Stimulated activated naive B cell treated with anti-CD40 and anti-IgM and Interleukin-4, amounts not matched to agents 10 μg/mL and 1 μg/mL and 100 μg/mL, for 72 hours (primary cell): ENCODE measurements around the gene SHISA2.
"Not testable (repeated sequence)": the region's sequence is repeated elsewhere in the genome, so short reads cannot be mapped to it uniquely, and the experiment has no call there.

Source experiments
- ATAC-seq, 2 donors: fragments of 150-1000 bp; cut with Tn5 transposase; replicated peaks; 2 replicates each; pipeline ENCODE4 v1.10.0; 2021; ENCODE audit warnings: moderate library complexity in 1 of 2
- DNase-seq: peaks from one replicate; pipeline ENCODE4 v3.0.0; 2021
- H3K27ac Mint-ChIP-seq: one replicate; pipeline ENCODE4 v1.8.0; 2022; ENCODE audit warnings: mild to moderate bottlenecking, mixed read lengths
- H3K27me3 Mint-ChIP-seq, 2 donors: one replicate each; pipeline ENCODE4 v1.8.0; 2022; ENCODE audit warnings: mixed read lengths in 2 of 2
- H3K36me3 Mint-ChIP-seq, 2 donors: one replicate each; pipeline ENCODE4 v1.8.0; 2022; ENCODE audit warnings: mixed read lengths in 2 of 2, mild to moderate bottlenecking in 1 of 2
- H3K4me1 Mint-ChIP-seq, 2 donors: one replicate each; pipeline ENCODE4 v1.8.0; 2022; ENCODE audit warnings: mixed read lengths in 2 of 2, mild to moderate bottlenecking in 1 of 2
- H3K4me3 Mint-ChIP-seq, 2 donors: one replicate each; pipeline ENCODE4 v1.8.0; 2022; ENCODE audit warnings: mild to moderate bottlenecking in 2 of 2, mixed read lengths in 2 of 2, moderate library complexity in 1 of 2
- H3K9me3 Mint-ChIP-seq, 2 donors: one replicate each; pipeline ENCODE4 v1.8.0; 2022; ENCODE audit warnings: mixed read lengths in 2 of 2, mild to moderate bottlenecking in 1 of 2

The SHISA2 gene

DNA sequence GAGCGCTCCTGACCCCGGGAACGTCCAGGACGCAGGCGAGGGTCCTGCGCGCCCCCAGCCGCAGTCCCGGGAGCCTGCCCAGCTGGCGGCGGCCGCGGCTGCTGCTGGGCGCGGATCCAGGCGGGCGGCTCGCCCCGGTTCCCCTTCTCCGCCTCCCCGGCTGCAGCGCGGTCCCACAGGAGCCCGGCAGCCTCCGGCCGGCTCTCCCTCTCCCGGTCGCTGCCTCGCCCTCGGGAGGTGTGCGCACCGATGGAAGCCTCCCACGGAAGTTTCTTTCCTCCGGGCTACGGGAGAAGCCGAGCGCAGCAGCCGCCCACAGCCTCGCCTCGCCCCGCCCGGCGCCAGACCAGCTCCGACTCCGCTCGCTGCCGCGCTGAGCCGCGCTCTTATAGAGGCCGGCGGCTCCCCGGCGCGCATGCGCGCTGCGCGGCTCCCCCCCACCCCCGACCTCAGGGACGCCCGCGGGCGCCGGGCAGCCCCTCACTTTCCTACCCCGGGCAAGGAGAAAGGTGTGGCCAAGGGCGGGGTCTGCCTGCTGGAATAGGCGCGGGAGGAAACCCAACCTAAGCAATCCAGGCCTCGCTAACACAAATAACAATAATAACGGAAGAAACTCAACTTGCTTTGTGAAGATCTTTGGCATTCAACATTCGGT is at the start of gene SHISA2:
Gene SHISA2, minus strand, starts transcription at position 360 of the 655 bp plus-strand sequence. CDS start 1,041 bp downstream, outside the sequence.
- H3K4me1 Mint-ChIP-seq, result peaks cover 4 to 25% of the 10 kb centered on the region in 2 donors
- ATAC-seq (peak; percentile 80 to 83), DNase-seq (no peak)
- H3K9me3 Mint-ChIP-seq, result no peaks in the 10 kb centered on the region
- peaks cover 38 to 52% of the 10 kb centered on the region in 2 donors for H3K27me3 Mint-ChIP-seq
- peak within 1 kb of the TSS; percentile 62 to 80 for H3K4me3 Mint-ChIP-seq
- no peaks in the 10 kb centered on the region for H3K36me3 Mint-ChIP-seq
- H3K27ac Mint-ChIP-seq, result no peak within 1 kb of the TSS

DNA sequence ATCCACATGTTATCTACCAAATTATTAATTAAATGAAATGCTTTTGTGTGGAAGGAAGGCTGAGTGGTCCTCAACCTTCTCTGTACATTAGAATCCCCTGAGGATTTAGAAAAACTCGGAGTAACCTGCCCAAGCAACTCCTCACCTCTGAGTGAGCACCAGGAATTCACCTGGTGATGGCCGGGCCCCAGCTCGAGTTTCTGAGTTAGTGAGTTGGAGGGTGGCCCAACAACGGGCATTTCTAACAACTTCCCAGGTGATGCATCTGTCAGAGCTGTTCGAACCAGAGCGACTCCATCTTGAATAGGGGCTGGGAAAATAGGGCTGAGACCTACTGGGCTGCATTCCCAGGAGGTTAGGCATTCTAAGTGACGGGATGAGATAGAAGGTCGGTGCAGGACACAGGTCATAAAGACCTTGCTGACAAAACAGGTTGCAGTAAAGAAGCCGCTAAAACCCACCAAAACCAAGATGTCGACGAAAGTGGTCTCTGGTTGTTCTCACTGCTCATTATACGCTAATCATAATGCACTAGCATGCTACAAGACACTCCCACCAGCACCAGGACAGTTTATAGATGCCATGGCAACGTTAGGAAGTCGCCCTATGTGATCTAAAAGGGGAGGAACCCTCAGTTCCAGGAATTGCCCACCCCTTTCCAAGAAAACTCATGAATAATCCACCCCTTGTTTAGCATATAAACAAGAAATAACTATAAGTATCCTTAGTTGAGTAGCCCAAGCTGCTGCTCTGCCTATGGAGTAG is 44.2 kb upstream of the SHISA2 start:
- H3K36me3 Mint-ChIP-seq, result no peaks in the 10 kb centered on the region

DNA sequence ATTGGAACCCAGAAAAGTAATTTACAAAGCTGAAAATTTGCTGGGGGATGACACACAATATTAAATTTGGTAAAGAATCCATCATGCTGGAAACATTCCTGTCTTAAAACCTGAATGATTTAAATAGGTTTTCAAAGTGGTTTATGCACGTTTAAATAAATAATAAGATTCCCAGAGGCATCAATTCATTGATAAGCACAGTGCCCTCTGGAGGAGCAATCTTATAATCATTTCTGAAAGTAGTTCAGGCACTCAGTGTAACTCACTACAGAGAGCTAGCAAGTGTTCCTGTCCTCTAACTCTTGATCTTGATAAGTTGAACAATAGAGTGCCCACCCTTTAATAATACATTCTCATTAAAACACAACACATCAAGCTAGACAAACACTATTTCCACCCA is 43.5 kb upstream of the SHISA2 start:
- ATAC-seq (no peak), DNase-seq (no peak)
- Mint-ChIP-seq H3K4me1 (no peaks in the 10 kb centered on the region), H3K9me3 (peaks cover 0 to 3% of the 10 kb centered on the region in 2 donors), H3K4me3 (no peak overlapping the region), H3K36me3 (no peaks in the 10 kb centered on the region), H3K27ac (no peak overlapping the region), H3K27me3 (peaks cover 16 to 25% of the 10 kb centered on the region in 2 donors)

More for the DNA sequence above, 44.2 kb upstream of the SHISA2 start:
- Mint-ChIP-seq H3K27ac (no peak overlapping the region), H3K4me3 (no peak overlapping the region), H3K4me1 (no peaks in the 10 kb centered on the region), H3K27me3 (peaks cover 16 to 25% of the 10 kb centered on the region in 2 donors), H3K9me3 (peaks cover 0 to 3% of the 10 kb centered on the region in 2 donors)
- ATAC-seq (no peak), DNase-seq (no peak)

DNA sequence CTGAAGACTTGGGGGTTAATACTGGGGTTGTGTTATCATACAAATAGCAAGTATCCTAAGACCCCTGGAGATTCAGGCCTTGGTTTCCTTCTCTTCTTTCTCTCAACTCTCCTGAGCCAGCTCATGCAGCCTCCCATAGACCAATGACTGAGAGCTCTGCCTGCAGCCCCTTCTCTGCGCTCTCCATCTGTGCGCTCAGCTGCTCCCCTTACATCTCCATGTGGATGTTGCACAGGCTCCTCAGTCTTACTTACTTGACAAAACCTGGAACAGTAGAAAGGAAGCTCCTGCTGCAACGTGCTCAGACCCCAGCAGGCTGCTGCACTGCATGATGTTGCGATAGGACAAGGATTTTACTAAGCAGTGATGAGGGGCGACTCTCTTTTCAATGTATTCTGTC is 25.0 kb upstream of the SHISA2 start:
- DNase-seq, H3K9me3 Mint-ChIP-seq, H3K4me1 Mint-ChIP-seq, H3K27ac Mint-ChIP-seq, ATAC-seq, H3K4me3 Mint-ChIP-seq, H3K36me3 Mint-ChIP-seq: not testable (repeated sequence)
- peaks cover 6 to 21% of the 10 kb centered on the region in 2 donors for H3K27me3 Mint-ChIP-seq

DNA sequence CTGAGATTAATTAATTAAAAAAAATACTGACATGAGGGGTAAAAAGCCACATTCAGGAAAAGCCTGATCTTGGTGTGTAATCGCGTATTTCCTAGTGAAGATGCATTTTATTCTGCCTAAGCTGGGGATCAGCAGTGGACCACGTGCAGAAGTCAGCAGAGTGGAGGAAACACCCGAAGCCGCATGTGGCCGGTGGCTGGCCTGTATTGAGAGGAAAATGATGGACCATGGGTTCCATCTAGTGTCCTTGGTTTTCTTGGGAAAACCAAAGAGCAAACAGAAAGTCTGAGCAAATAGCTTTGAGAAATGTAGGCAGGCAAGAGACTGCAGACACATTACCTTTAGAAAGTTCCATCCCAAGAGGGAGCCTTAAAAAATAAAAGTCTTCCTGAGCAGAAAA is 23.7 kb upstream of the SHISA2 start:
- ATAC-seq (no peak), DNase-seq (no peak)
- Mint-ChIP-seq H3K9me3 (no peaks in the 10 kb centered on the region), H3K4me3 (no peak overlapping the region), H3K36me3 (no peaks in the 10 kb centered on the region), H3K27ac (no peak overlapping the region), H3K4me1 (no peaks in the 10 kb centered on the region), H3K27me3 (peaks cover 19 to 27% of the 10 kb centered on the region in 2 donors)

DNA sequence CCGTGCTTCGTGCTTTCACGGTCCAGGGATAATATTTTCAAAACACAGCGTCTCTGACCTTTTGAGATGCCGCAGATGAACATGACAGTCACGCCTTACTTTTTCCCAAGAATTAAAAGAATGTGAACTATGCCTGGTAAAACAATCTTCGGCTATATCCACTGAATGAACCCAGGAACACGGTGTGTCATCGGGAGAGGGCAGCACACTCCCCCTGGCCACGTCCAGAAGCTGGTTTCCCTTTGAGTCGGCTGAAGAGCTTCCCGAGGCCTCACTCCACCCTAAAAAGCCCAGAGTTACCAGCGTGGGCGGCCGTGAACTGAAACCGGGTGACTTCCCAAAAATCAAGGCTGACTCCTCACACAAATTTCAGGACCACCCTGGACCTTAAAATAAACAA is 22.9 kb upstream of the SHISA2 start:
- ATAC-seq (no peak), DNase-seq (no peak)
- Mint-ChIP-seq H3K9me3 (no peaks in the 10 kb centered on the region), H3K36me3 (no peaks in the 10 kb centered on the region), H3K4me1 (no peaks in the 10 kb centered on the region), H3K4me3 (no peak overlapping the region), H3K27ac (no peak overlapping the region), H3K27me3 (peaks cover 25 to 27% of the 10 kb centered on the region in 2 donors)

DNA sequence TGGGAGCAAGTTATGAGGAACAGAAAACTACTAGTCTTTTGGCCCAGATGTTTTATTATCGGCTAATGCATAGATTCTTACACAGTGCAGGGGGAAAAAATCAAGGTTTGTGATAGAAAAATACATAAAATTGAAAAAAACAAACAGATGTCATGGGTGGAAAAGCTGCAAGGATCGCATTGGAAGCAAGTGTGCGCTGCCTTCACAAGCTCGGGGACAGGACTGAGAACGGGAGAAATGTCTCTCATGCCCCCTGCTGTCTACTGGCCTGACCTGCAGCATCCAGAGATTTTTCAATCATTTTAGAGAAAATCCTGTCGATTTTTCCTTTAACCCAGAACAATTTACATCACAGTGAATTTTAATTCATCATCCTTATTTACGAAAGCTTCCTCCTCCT is 20.5 kb upstream of the SHISA2 start:
- peaks cover 27 to 32% of the 10 kb centered on the region in 2 donors for H3K27me3 Mint-ChIP-seq
- peak; percentile 50 to 67 for ATAC-seq
- not testable (repeated sequence) for H3K4me3 Mint-ChIP-seq, H3K9me3 Mint-ChIP-seq, H3K4me1 Mint-ChIP-seq, H3K36me3 Mint-ChIP-seq, H3K27ac Mint-ChIP-seq, DNase-seq

DNA sequence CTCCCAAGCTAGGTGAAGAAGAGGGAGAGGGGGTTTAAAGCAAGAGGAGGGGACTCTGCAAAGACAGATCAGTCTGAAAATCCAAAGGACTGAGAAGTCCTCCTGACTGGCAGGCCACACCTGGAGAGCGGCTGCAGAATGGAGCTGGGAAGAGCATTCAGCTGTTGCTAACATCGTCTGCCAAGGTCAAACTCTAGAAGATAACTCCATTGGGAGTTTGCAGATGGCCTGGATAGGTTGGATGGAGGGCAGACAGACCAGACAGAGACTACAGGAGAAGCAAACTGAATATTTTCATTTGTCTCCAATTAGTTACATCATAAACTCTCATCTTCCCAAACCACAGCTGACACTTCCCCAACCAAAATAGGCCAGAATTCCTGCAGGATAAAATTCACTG is 19.9 kb upstream of the SHISA2 start:
- H3K9me3 Mint-ChIP-seq, result no peaks in the 10 kb centered on the region
- no peak overlapping the region for H3K4me3 Mint-ChIP-seq
- no peak overlapping the region for H3K27ac Mint-ChIP-seq
- H3K27me3 Mint-ChIP-seq, result peaks cover 23 to 27% of the 10 kb centered on the region in 2 donors
- no peaks in the 10 kb centered on the region for H3K4me1 Mint-ChIP-seq
- DNase-seq (no peak), ATAC-seq (no peak)
- no peaks in the 10 kb centered on the region for H3K36me3 Mint-ChIP-seq

DNA sequence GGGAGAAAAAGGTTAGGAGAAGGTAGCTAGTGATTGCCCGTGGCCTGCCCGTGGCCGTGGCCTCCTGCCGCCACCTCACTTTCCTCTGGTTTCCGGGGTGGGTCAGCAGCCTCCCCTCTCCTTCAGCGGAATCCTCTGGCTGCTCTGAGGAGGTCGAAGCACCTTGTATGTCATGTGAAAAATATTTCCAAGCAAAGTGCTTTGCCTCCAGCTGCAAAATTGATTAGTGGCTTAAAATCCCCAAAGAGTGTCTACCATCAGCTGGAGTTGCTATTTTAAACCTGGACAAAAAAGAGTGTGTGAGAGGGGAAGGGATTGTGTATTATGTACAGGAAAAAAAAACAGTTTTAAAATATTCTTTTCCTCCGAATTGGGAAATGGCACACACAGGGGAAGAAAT is 17.8 kb upstream of the SHISA2 start:
- DNase-seq, ATAC-seq, H3K9me3 Mint-ChIP-seq, H3K27ac Mint-ChIP-seq, H3K36me3 Mint-ChIP-seq, H3K4me3 Mint-ChIP-seq, H3K4me1 Mint-ChIP-seq: not testable (repeated sequence)
- H3K27me3 Mint-ChIP-seq, result peaks cover 25 to 27% of the 10 kb centered on the region in 2 donors

DNA sequence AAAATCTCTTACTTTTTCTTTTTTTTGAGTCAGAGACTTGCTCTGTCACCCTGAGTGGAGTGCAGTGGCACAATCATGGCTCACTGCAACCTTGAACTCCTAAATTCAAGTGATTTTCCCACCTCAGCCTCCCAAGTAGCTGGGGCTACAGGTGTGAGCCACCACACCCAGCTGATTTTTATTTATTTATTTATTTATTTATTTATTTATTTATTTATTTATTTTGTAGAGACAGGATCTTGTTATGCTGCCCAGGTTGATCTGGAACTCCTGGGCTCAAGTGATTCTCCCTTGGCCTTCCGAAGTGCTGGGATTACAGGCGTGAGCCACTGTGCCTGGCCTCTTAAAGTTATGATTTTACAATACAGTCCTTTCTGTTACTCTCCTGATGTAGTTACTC is 16.6 kb upstream of the SHISA2 start:
- not testable (repeated sequence) for DNase-seq, ATAC-seq, H3K9me3 Mint-ChIP-seq, H3K36me3 Mint-ChIP-seq, H3K4me3 Mint-ChIP-seq, H3K4me1 Mint-ChIP-seq
- peak overlapping the region; percentile 26 for H3K27ac Mint-ChIP-seq
- peaks cover 25 to 27% of the 10 kb centered on the region in 2 donors for H3K27me3 Mint-ChIP-seq

DNA sequence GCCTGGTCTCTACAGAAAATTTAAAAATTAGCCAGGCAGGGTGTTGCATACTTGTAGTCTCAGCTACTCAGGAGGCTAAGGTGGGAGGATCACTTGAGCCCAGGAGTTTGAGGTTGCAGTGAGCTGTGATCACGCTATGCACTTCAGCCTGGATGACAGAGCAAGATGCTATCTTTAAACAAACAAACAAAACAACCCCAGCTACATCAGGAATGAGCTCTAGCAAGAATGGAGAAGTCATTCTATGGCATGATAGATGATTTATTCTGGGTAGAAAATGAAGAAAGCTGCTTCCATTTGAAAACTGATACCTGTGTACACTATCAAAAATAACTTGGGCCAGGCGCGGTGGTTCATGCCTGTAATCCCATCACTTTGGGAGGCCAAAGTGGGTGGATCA is 15.8 kb upstream of the SHISA2 start:
- Mint-ChIP-seq H3K27ac (no peak overlapping the region), H3K4me1 (no peaks in the 10 kb centered on the region), H3K36me3 (no peaks in the 10 kb centered on the region), H3K4me3 (no peak overlapping the region), H3K27me3 (peaks cover 31% of the 10 kb centered on the region in 2 donors), H3K9me3 (no peaks in the 10 kb centered on the region)
- no peak for DNase-seq
- ATAC-seq, result no peak

DNA sequence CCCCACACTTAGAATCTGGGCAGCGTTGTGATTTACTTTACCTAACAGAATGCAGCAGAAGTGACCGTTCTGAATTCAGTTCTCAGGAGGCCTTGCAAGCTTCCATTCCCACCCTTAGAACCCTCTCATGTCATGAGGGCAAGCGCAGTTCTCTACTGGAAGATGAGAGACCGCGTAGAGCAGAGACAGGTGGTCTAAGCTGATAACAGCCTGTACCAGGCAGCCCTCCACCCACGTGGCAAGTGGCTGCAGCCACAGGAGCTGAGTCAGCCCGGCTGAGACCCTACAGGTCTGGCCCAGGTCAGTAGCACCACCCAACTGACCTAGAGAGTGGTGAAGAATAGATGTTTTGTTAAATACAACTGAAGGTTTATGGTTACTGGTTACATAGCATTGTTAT is 14.7 kb upstream of the SHISA2 start:
- ATAC-seq, H3K36me3 Mint-ChIP-seq, H3K9me3 Mint-ChIP-seq, H3K4me3 Mint-ChIP-seq, H3K4me1 Mint-ChIP-seq, H3K27ac Mint-ChIP-seq, DNase-seq: not testable (repeated sequence)
- H3K27me3 Mint-ChIP-seq, result peaks cover 26 to 33% of the 10 kb centered on the region in 2 donors

DNA sequence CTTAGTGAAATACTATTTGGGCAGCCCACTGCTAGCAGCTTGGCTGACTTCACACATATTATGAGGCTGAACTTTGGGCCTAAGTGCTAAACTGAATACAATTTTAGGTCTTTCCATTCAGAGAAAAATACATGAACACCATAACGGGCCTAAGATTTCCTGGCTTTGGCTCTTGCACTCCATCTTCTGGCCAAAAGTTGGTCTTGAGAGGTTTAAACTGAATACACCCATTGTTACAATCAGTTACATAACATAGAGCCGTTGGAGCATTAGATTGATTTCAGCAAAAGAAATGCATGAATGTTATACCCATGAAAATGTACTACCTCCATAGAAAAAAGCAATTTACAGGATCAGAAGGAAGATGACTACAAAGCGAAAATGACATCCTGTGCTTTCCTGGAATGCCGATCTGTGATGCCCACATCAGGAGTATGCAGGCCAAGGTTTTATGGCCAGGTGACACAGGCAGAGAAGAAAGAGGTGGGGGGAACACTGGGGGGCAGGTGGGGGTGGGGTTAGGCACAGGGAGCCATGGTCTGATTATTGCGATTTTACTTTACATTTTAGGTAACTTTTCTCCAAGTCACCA is 11.1 kb upstream of the SHISA2 start:
- Mint-ChIP-seq H3K27me3 (peaks cover 20 to 32% of the 10 kb centered on the region in 2 donors), H3K9me3 (no peaks in the 10 kb centered on the region), H3K4me3 (no peak overlapping the region), H3K27ac (no peak overlapping the region), H3K4me1 (no peaks in the 10 kb centered on the region), H3K36me3 (no peaks in the 10 kb centered on the region)
- ATAC-seq (peak in 1 of 2 donors; percentile 48), DNase-seq (no peak)

DNA sequence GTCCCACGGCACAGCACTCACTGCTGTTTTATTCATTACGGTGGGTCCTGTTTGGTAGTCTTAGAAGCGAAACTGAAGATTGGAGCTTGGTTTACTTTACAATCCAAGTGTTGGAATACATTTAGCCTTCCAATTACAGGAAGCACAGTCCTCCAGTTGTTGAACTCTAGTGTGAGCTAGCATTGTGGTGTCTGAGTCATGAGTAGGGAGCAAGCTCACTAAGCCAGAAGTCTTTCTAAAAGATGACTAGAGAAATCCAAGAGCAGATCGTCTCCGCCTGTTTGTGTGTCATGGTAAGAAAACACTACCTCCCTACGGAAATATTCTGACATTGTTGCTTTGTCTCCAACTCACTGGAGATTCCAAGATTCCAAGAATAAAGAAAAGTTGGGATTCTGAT is 10.1 kb upstream of the SHISA2 start:
- Mint-ChIP-seq H3K4me1 (no peaks in the 10 kb centered on the region), H3K27ac (no peak overlapping the region), H3K9me3 (no peaks in the 10 kb centered on the region), H3K27me3 (peaks cover 28 to 42% of the 10 kb centered on the region in 2 donors), H3K4me3 (no peak overlapping the region), H3K36me3 (no peaks in the 10 kb centered on the region)
- no peak for DNase-seq
- ATAC-seq, result no peak

DNA sequence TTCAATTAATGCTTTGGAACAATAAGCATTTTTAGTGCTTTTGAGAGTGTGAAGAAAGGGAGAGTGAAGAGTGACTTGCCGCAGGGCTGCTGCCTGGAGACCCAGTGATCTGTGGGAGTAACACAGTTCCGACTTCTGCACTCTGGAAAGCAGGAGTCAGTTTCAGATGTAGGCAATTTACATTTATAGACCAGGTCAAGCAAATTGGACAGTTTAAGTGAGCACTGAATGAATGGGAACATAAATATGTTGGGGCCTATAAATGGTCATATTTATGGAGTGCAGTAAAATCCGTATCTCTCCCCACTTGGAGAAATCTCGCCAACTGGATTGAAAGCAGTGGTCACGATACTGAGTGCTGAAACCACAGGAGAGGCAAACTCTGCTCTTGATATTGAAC is 9.4 kb upstream of the SHISA2 start:
- Mint-ChIP-seq H3K27me3 (peaks cover 25 to 44% of the 10 kb centered on the region in 2 donors), H3K36me3 (no peaks in the 10 kb centered on the region), H3K4me1 (no peaks in the 10 kb centered on the region), H3K27ac (no peak overlapping the region), H3K9me3 (no peaks in the 10 kb centered on the region), H3K4me3 (no peak overlapping the region)
- ATAC-seq (no peak), DNase-seq (no peak)
